ENCODE results near the gene CIBAR2.

Gene CIBAR2

GRCh38 chr16:85112364-85112763 is at the start of gene CIBAR2:
TSS of gene CIBAR2 (minus strand) at chr16:85112472. CDS start at chr16:85112352, 120 bp downstream.
- no peak for DNase-seq

- DNase-seq, result no peak
These were observed 47.1 kb upstream of the CIBAR2 start for GRCh38 chr16:85159179-85159980.

- no peak for DNase-seq
These were observed 46.5 kb upstream of the CIBAR2 start for GRCh38 chr16:85158743-85159178.

- DNase-seq, result no peak
These were observed 45.8 kb upstream of the CIBAR2 start for GRCh38 chr16:85157813-85158742.

- no peak for DNase-seq
These were observed 45.1 kb upstream of the CIBAR2 start for GRCh38 chr16:85157372-85157771.

- no peak for DNase-seq
These were observed 44.6 kb upstream of the CIBAR2 start for GRCh38 chr16:85156869-85157268.

GRCh38 chr16:85156440-85156839 is 44.2 kb upstream of the CIBAR2 start:
- no peak for DNase-seq

- no peak for DNase-seq
These were observed 41.4 kb upstream of the CIBAR2 start for GRCh38 chr16:85153656-85154091.

- no peak for DNase-seq
These were observed 40.8 kb upstream of the CIBAR2 start for GRCh38 chr16:85153046-85153445.

- DNase-seq, result no peak
These were observed 40.2 kb upstream of the CIBAR2 start for GRCh38 chr16:85152414-85153030.

- DNase-seq, result no peak
These were observed 39.5 kb upstream of the CIBAR2 start for GRCh38 chr16:85151603-85152413.

- DNase-seq, result no peak
These were observed 38.9 kb upstream of the CIBAR2 start for GRCh38 chr16:85151079-85151602.

- DNase-seq, result no peak
These were observed 38.2 kb upstream of the CIBAR2 start for GRCh38 chr16:85150331-85150940.

GRCh38 chr16:85149776-85150175 is 37.5 kb upstream of the CIBAR2 start:
- no peak for DNase-seq

- no peak for DNase-seq
These were observed 36.7 kb upstream of the CIBAR2 start for GRCh38 chr16:85148931-85149330.

GRCh38 chr16:85146922-85147651 is 34.8 kb upstream of the CIBAR2 start:
- no peak for DNase-seq

- no peak for DNase-seq
These were observed 34.2 kb upstream of the CIBAR2 start for GRCh38 chr16:85146532-85146797.

- no peak for DNase-seq
These were observed 33.7 kb upstream of the CIBAR2 start for GRCh38 chr16:85145734-85146531.

- DNase-seq, result no peak
These were observed 32.9 kb upstream of the CIBAR2 start for GRCh38 chr16:85145188-85145587.
